Epithelial cell of proximal tubule (primary cell): ENCODE data around the gene PLEKHS1. TPM values are rescaled to one million over a fixed set of nuclear protein-coding genes. Genes with fewer than 3 reads are reported as not detected.
"Not testable (repeated sequence)": the region's sequence is repeated elsewhere in the genome, so short reads cannot be mapped to it uniquely, and the experiment has no call there.

Experiments used
- DNase-seq: peaks from one replicate; pipeline ENCODE4 v3.0.0-alpha.2; 2011; ENCODE audit warnings: low read depth
- H3K4me3 ChIP-seq: 2 replicates; pipeline ENCODE4 v1.5.1; 2011; ENCODE audit warnings: low read depth, mild to moderate bottlenecking, low read length
- CTCF ChIP-seq: conservative IDR thresholded peaks from 2 replicates; pipeline ENCODE4 v1.5.1; 2012; ENCODE audit warnings: low read depth, mild to moderate bottlenecking, low read length
- total RNA-seq: library from RNA; depleted of rRNA; stranded (reverse); fragments of >200 nt; gene quantifications from 2 replicates; pipeline ENCODE4 v1.2.3, GENCODE V29; 2015

Gene PLEKHS1
- total RNA-seq, 1 donor from 2014 or later, result not detected

GRCh38 chr10:113819989-113820388 lies 68.5 kb downstream of the PLEKHS1 start:
- no peak for DNase-seq
- H3K4me3 ChIP-seq, result no peak overlapping the region
- TF ChIP-seq CTCF, result no peak

- TF ChIP-seq CTCF, result peak; percentile 26
- H3K4me3 ChIP-seq, result no peak overlapping the region
- DNase-seq, result no peak
These were observed 69.0 kb downstream of the PLEKHS1 start for GRCh38 chr10:113820507-113820906.

GRCh38 chr10:113821306-113821705 lies 69.8 kb downstream of the PLEKHS1 start:
- not testable (repeated sequence) for DNase-seq, H3K4me3 ChIP-seq

- TF ChIP-seq CTCF, result no peak
- no peak overlapping the region for H3K4me3 ChIP-seq
These were observed 70.7 kb downstream of the PLEKHS1 start for GRCh38 chr10:113822174-113822573.

GRCh38 chr10:113823389-113823788 lies 71.9 kb downstream of the PLEKHS1 start:
- no peak for DNase-seq
- no peak overlapping the region for H3K4me3 ChIP-seq
- TF ChIP-seq CTCF, result no peak

More at GRCh38 chr10:113822174-113822573, 70.7 kb downstream of the PLEKHS1 start:
- no peak for DNase-seq

GRCh38 chr10:113825791-113826190 lies 74.3 kb downstream of the PLEKHS1 start:
- no peak for DNase-seq
- H3K4me3 ChIP-seq, result no peak overlapping the region
- no peak for TF ChIP-seq CTCF

GRCh38 chr10:113828567-113828966 lies 77.1 kb downstream of the PLEKHS1 start:
- not testable (repeated sequence) for H3K4me3 ChIP-seq, DNase-seq

Other genes with a start within 250 kb of the PLEKHS1 start
- gene HABP2, start 198.6 kb upstream of the PLEKHS1 start, total RNA-seq, result 0.63 TPM in 1 of 2 replicates, not detected in the other
- gene NRAP, start 87.6 kb upstream of the PLEKHS1 start, total RNA-seq, result not detected in 2 replicates
- 16.5 and 29.0 TPM in 2 replicates for gene CASP7, start 71.8 kb upstream of the PLEKHS1 start, total RNA-seq
- 7.9 and 12.0 TPM in 2 replicates for gene DCLRE1A, start 102.4 kb downstream of the PLEKHS1 start, total RNA-seq
- gene NHLRC2, start 103.0 kb downstream of the PLEKHS1 start, total RNA-seq, result 12.9 and 30.1 TPM in 2 replicates